BJ (cell line): ENCODE data around the gene SRSF9. TPM values are rescaled to one million over a fixed set of nuclear protein-coding genes. Genes with fewer than 3 reads are reported as not detected.

ENCODE experiments used
- CTCF ChIA-PET: fragments of 350-600 bp; formaldehyde crosslinking; extraction: SDS; loops from one replicate; lab custom pipeline; 2021; ENCODE audit warnings: antibody characterized with exemption, inconsistent platforms; lab: Yijun Ruan, JAX
- POLR2A ChIA-PET: fragments of 300-600 bp; sonication (Branson Sonifier 250); formaldehyde crosslinking; extraction: SDS; loops from one replicate; lab custom pipeline; 2021; ENCODE audit warnings: antibody characterized with exemption; lab: Charles Lee
- DNase-seq: peaks from one replicate; pipeline ENCODE4 v3.0.0-alpha.2; 2011; ENCODE audit warnings: low read depth
- H3K27me3 ChIP-seq: 2 replicates; pipeline ENCODE4 v1.6.0; 2011; ENCODE audit warnings: low read length; ENCODE audit not compliant: control insufficient read depth, insufficient read depth
- H3K36me3 ChIP-seq: 2 replicates; pipeline ENCODE4 v1.5.1; 2011; ENCODE audit warnings: low read length; ENCODE audit not compliant: control insufficient read depth, insufficient read depth
- H3K4me3 ChIP-seq: 2 replicates; pipeline ENCODE4 v1.5.1; 2011; ENCODE audit warnings: low read depth, mild to moderate bottlenecking, control low read depth, low read length
- polyA plus RNA-seq: library from polyadenylated mRNA; depleted of rRNA; stranded (reverse); fragments of >200 nt; gene quantifications from 2 replicates; pipeline ENCODE4 v1.2.3, GENCODE V29; 2011
- TF ChIP-seq, protein P1 (sequence below): IDR thresholded peaks from 2 replicates; pipeline ENCODE4 v1.5.1; 2011; ENCODE audit warnings: low read depth, mild to moderate bottlenecking, control low read depth, inconsistent platforms, low read length, moderate library complexity; ENCODE audit not compliant: insufficient read depth

Gene SRSF9
- polyA plus RNA-seq, 1 experiment: 88.0 TPM

DNA sequence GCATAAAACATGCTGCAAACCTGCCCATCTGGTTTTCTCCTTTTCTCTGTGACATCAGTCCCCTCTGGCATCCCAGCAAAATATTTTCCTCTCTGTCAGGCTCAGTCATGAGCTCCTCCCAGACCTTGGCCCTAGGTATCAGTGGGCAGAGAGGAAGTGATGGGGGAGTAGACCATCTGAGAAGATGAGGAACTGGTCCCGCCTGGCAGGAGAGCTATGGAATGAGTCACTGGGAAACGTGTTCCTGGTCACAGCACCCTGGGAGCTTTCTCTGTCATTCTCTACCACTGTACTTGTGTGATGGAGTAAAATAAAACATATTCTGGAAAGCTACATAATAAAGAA, 5.0 kb upstream of the SRSF9 start:
- H3K4me3 ChIP-seq: no peak overlapping the region
- ChIA-PET POLR2A (interaction anchor here (1.1 kb wide), 1 partner anchor 64 kb away, joined by 4 read pairs; no protein-coding TSS in a partner anchor), CTCF (interaction anchor here (0.7 to 2.2 kb wide), 5 partner anchors 8 to 52 kb away, joined by 3 to 6 read pairs (median 3); no protein-coding TSS in a partner anchor)
- no peaks in the 10 kb centered on the region for H3K36me3 ChIP-seq
- H3K27me3 ChIP-seq: no peaks in the 10 kb centered on the region
- TF ChIP-seq, protein P1, sequence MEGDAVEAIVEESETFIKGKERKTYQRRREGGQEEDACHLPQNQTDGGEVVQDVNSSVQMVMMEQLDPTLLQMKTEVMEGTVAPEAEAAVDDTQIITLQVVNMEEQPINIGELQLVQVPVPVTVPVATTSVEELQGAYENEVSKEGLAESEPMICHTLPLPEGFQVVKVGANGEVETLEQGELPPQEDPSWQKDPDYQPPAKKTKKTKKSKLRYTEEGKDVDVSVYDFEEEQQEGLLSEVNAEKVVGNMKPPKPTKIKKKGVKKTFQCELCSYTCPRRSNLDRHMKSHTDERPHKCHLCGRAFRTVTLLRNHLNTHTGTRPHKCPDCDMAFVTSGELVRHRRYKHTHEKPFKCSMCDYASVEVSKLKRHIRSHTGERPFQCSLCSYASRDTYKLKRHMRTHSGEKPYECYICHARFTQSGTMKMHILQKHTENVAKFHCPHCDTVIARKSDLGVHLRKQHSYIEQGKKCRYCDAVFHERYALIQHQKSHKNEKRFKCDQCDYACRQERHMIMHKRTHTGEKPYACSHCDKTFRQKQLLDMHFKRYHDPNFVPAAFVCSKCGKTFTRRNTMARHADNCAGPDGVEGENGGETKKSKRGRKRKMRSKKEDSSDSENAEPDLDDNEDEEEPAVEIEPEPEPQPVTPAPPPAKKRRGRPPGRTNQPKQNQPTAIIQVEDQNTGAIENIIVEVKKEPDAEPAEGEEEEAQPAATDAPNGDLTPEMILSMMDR: no peak
- peak; percentile 26 for DNase-seq

- Histone ChIP-seq H3K36me3 (no peaks in the 10 kb centered on the region), H3K27me3 (no peaks in the 10 kb centered on the region), H3K4me3 (no peak overlapping the region)
- TF ChIP-seq, protein P1: no peak
- ChIA-PET CTCF (interaction anchor here (0.7 to 1.9 kb wide), 4 partner anchors 8 to 52 kb away, joined by 3 to 6 read pairs (median 3); no protein-coding TSS in a partner anchor), POLR2A (interaction anchor here (1.1 kb wide), 1 partner anchor 64 kb away, joined by 4 read pairs; no protein-coding TSS in a partner anchor)
- DNase-seq: no peak
Observed at GRCh38 chr12:120473807-120474615, 4.5 kb upstream of the SRSF9 start.

DNA sequence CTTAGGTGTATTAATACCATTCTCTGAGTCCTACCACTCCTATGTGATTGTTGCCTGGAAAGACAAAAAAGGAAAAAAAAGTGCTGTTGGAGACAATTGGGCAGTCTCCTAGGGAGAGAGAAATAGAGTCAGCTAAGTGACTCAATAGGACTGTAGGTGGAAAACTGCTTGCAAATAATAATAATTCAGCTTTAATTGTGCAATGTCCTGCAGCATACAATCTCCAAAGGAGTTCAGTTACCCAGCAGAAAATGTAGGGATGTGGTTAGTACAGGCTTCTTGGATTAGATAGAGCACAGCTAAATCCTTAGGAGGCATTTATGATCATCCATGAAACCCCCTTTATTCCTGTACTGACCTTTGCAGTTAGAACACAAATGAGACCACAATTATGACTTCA, 3.0 kb upstream of the SRSF9 start:
- ChIA-PET POLR2A (no interaction called here), CTCF (no interaction called here)

DNA sequence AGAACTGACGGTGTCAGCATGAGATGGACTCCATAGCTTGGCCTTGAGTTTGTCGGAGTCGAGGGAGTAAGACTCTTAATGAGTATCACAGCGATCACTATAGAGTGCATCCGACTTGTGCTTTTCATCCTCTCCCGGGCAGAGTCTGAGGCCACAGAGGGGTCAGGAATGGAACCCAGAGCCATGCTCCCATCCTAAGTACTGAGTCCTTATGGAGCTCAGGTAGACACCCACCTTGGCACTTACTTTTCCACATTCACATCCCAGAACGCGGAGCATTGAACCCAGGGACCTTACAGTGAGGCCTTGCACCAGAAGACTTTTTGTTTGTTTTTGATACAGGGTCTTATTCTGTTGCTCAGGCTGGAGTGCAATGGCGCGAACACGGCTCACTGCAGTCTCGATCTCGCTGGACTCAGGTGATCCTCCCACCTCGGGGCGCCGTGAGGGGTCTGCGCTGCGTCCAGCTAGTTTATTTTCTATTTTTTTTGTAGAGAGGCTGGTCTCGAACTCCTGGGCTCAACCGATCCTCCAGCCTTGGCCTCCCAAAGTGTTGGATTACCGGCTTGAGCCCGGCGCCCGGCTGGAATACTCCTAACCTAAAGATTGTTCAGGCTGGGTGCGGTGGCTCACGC, 719 bp upstream of the SRSF9 start:
- peak overlapping the region; percentile 80 for H3K4me3 ChIP-seq
- DNase-seq: no peak
- ChIA-PET CTCF (interaction anchor here (0.6 to 6.0 kb wide), 10 partner anchors 12 to 91 kb away, joined by 3 to 57 read pairs (median 5); partner anchors contain the start of gene DYNLL1), POLR2A (no interaction called here)
- TF ChIP-seq, protein P1: no peak
- H3K27me3 ChIP-seq: no peaks in the 10 kb centered on the region
- H3K36me3 ChIP-seq: peaks cover 4% of the 10 kb centered on the region

More for the DNA sequence above, 3.0 kb upstream of the SRSF9 start:
- DNase-seq: no peak
- TF ChIP-seq, protein P1: no peak
- Histone ChIP-seq H3K36me3 (no peaks in the 10 kb centered on the region), H3K4me3 (no peak overlapping the region), H3K27me3 (no peaks in the 10 kb centered on the region)
